Measurements from ENCODE around the gene RAB15.

- TF ChIP-seq ZBTB11 (tag by site-specific recombination; conservative IDR thresholded peaks at IDR 0.05; ENCODE audit: low read depth), result no peak
- TF ChIP-seq CTCF (tag by site-specific recombination; IDR thresholded peaks at IDR 0.05), result no peak
- TF ChIP-seq ZFP69B (tag by site-specific recombination; IDR thresholded peaks at IDR 0.05), result no peak
- TF ChIP-seq ZNF202 (tag by site-specific recombination; IDR thresholded peaks at IDR 0.05; ENCODE audit: borderline replicate concordance), result no peak
- no peak for TF ChIP-seq ZNF274 (IDR thresholded peaks at IDR 0.05; ENCODE audit: low read length)
- TF ChIP-seq ZNF274 (tag by site-specific recombination; IDR thresholded peaks at IDR 0.05; ENCODE audit: borderline replicate concordance), result no peak
These were observed 39.9 kb downstream of the RAB15 start for GRCh38 chr14:64932231-64932630.
